ENCODE measurements around the gene PTPN21.

PTPN21 gene

GRCh38 chr14:88490168-88490567 is 64.6 kb downstream of the PTPN21 start:
- H3K4me3 ChIP-seq (ENCODE audit: low read depth, low read length), result no peak overlapping the region
- no peak for DNase-seq (ENCODE audit: low read depth)
- no peak for TF ChIP-seq MAX (IDR thresholded peaks at IDR 0.05; ENCODE audit: low read depth, low read length)
- no peak for TF ChIP-seq POLR2A (IDR thresholded peaks at IDR 0.05; ENCODE audit: extremely low read depth, insufficient read length)
- TF ChIP-seq MYC (IDR thresholded peaks at IDR 0.05; ENCODE audit: low read depth, low read length), result no peak
- no peak for TF ChIP-seq CTCF (IDR thresholded peaks at IDR 0.05; ENCODE audit: low read depth, low read length)

GRCh38 chr14:88488897-88489296 is 65.9 kb downstream of the PTPN21 start:
- TF ChIP-seq MYC (IDR thresholded peaks at IDR 0.05; ENCODE audit: low read depth, low read length), result no peak
- no peak for DNase-seq (ENCODE audit: low read depth)

GRCh38 chr14:88488081-88488480 is 66.7 kb downstream of the PTPN21 start:
- no peak overlapping the region for H3K4me3 ChIP-seq (ENCODE audit: low read depth, low read length)
- TF ChIP-seq POLR2A (IDR thresholded peaks at IDR 0.05; ENCODE audit: extremely low read depth, insufficient read length) (no peak), MYC (IDR thresholded peaks at IDR 0.05; ENCODE audit: low read depth, low read length) (no peak), MAX (IDR thresholded peaks at IDR 0.05; ENCODE audit: low read depth, low read length) (no peak), CTCF (IDR thresholded peaks at IDR 0.05; ENCODE audit: low read depth, low read length) (no peak)
- no peak for DNase-seq (ENCODE audit: low read depth)

More at GRCh38 chr14:88488897-88489296, 65.9 kb downstream of the PTPN21 start:
- no peak overlapping the region for H3K4me3 ChIP-seq (ENCODE audit: low read depth, low read length)

GRCh38 chr14:88482524-88482923 is 72.3 kb downstream of the PTPN21 start:
- DNase-seq (ENCODE audit: low read depth), result no peak
- no peak overlapping the region for H3K4me3 ChIP-seq (ENCODE audit: low read depth, low read length)
- TF ChIP-seq POLR2A (IDR thresholded peaks at IDR 0.05; ENCODE audit: extremely low read depth, insufficient read length), result no peak
- TF ChIP-seq MYC (IDR thresholded peaks at IDR 0.05; ENCODE audit: low read depth, low read length), result no peak
- no peak for TF ChIP-seq CTCF (IDR thresholded peaks at IDR 0.05; ENCODE audit: low read depth, low read length)
- no peak for TF ChIP-seq MAX (IDR thresholded peaks at IDR 0.05; ENCODE audit: low read depth, low read length)

GRCh38 chr14:88481794-88482193 is 73.0 kb downstream of the PTPN21 start:
- no peak for DNase-seq (ENCODE audit: low read depth)
- H3K4me3 ChIP-seq (ENCODE audit: low read depth, low read length), result no peak overlapping the region
- TF ChIP-seq POLR2A (IDR thresholded peaks at IDR 0.05; ENCODE audit: extremely low read depth, insufficient read length) (no peak), MAX (IDR thresholded peaks at IDR 0.05; ENCODE audit: low read depth, low read length) (no peak), MYC (IDR thresholded peaks at IDR 0.05; ENCODE audit: low read depth, low read length) (no peak), CTCF (IDR thresholded peaks at IDR 0.05; ENCODE audit: low read depth, low read length) (no peak)

GRCh38 chr14:88481059-88481458 is 73.7 kb downstream of the PTPN21 start:
- H3K4me3 ChIP-seq (ENCODE audit: low read depth, low read length), result no peak overlapping the region
- no peak for DNase-seq (ENCODE audit: low read depth)
- TF ChIP-seq CTCF (IDR thresholded peaks at IDR 0.05; ENCODE audit: low read depth, low read length) (no peak), MYC (IDR thresholded peaks at IDR 0.05; ENCODE audit: low read depth, low read length) (no peak), MAX (IDR thresholded peaks at IDR 0.05; ENCODE audit: low read depth, low read length) (no peak), POLR2A (IDR thresholded peaks at IDR 0.05; ENCODE audit: extremely low read depth, insufficient read length) (no peak)
